ENCODE results near the gene F10.

Gene F10

GRCh38 chr13:113135281-113135760 is 12.7 kb downstream of the F10 start:
- Histone ChIP-seq H3K4me3 (ENCODE audit: insufficient read length, low read depth) (no peak overlapping the region), H3K36me3 (ENCODE audit: insufficient read depth, insufficient read length, low read length) (no peaks in the 10 kb centered on the region), H3K9ac (ENCODE audit: insufficient read length, low read depth) (no peak overlapping the region), H3K9me3 (ENCODE audit: insufficient read depth, low read length) (no peaks in the 10 kb centered on the region), H3K27me3 (ENCODE audit: insufficient read depth, insufficient read length) (peaks cover 4% of the 10 kb centered on the region), H3K4me1 (ENCODE audit: insufficient read depth, insufficient read length) (no peaks in the 10 kb centered on the region)
- DNase-seq (ENCODE audit: low read depth, low spot score): no peak
- TF ChIP-seq SUZ12 (IDR thresholded peaks at IDR 0.05; ENCODE audit: extremely low read depth, insufficient read depth, insufficient read length) (no peak), ZNF274 (IDR thresholded peaks at IDR 0.05; ENCODE audit: low read depth, low read length) (no peak), YY1 (IDR thresholded peaks at IDR 0.05; ENCODE audit: insufficient read depth, insufficient read length) (no peak)

GRCh38 chr13:113137691-113138298 is 15.2 kb downstream of the F10 start:
- H3K9ac ChIP-seq (ENCODE audit: insufficient read length, low read depth): no peak overlapping the region

GRCh38 chr13:113138792-113139551 is 16.4 kb downstream of the F10 start:
- Histone ChIP-seq H3K4me3 (ENCODE audit: insufficient read length, low read depth) (no peak overlapping the region), H3K27me3 (ENCODE audit: insufficient read depth, insufficient read length) (no peaks in the 10 kb centered on the region)
- DNase-seq (ENCODE audit: low read depth, low spot score): no peak

More at GRCh38 chr13:113137691-113138298, 15.2 kb downstream of the F10 start:
- Histone ChIP-seq H3K4me1 (ENCODE audit: insufficient read depth, insufficient read length) (no peaks in the 10 kb centered on the region), H3K27me3 (ENCODE audit: insufficient read depth, insufficient read length) (no peaks in the 10 kb centered on the region), H3K9me3 (ENCODE audit: insufficient read depth, low read length) (no peaks in the 10 kb centered on the region), H3K36me3 (ENCODE audit: insufficient read depth, insufficient read length, low read length) (no peaks in the 10 kb centered on the region), H3K4me3 (ENCODE audit: insufficient read length, low read depth) (no peak overlapping the region)
- TF ChIP-seq SUZ12 (IDR thresholded peaks at IDR 0.05; ENCODE audit: extremely low read depth, insufficient read depth, insufficient read length): no peak
- no peak for TF ChIP-seq ZNF274 (IDR thresholded peaks at IDR 0.05; ENCODE audit: low read depth, low read length)
- TF ChIP-seq YY1 (IDR thresholded peaks at IDR 0.05; ENCODE audit: insufficient read depth, insufficient read length): no peak
- no peak for DNase-seq (ENCODE audit: low read depth, low spot score)

GRCh38 chr13:113139577-113139976 is 17.0 kb downstream of the F10 start:
- TF ChIP-seq SUZ12 (IDR thresholded peaks at IDR 0.05; ENCODE audit: extremely low read depth, insufficient read depth, insufficient read length): no peak
- no peak for TF ChIP-seq ZNF274 (IDR thresholded peaks at IDR 0.05; ENCODE audit: low read depth, low read length)
- no peak for TF ChIP-seq YY1 (IDR thresholded peaks at IDR 0.05; ENCODE audit: insufficient read depth, insufficient read length)
- Histone ChIP-seq H3K9me3 (ENCODE audit: insufficient read depth, low read length) (no peaks in the 10 kb centered on the region), H3K27me3 (ENCODE audit: insufficient read depth, insufficient read length) (no peaks in the 10 kb centered on the region), H3K36me3 (ENCODE audit: insufficient read depth, insufficient read length, low read length) (no peaks in the 10 kb centered on the region), H3K4me3 (ENCODE audit: insufficient read length, low read depth) (no peak overlapping the region), H3K4me1 (ENCODE audit: insufficient read depth, insufficient read length) (peaks cover 11% of the 10 kb centered on the region), H3K9ac (ENCODE audit: insufficient read length, low read depth) (no peak overlapping the region)
- no peak for DNase-seq (ENCODE audit: low read depth, low spot score)

More at GRCh38 chr13:113138792-113139551, 16.4 kb downstream of the F10 start:
- Histone ChIP-seq H3K4me1 (ENCODE audit: insufficient read depth, insufficient read length) (peaks cover 8% of the 10 kb centered on the region), H3K9me3 (ENCODE audit: insufficient read depth, low read length) (no peaks in the 10 kb centered on the region), H3K36me3 (ENCODE audit: insufficient read depth, insufficient read length, low read length) (no peaks in the 10 kb centered on the region), H3K9ac (ENCODE audit: insufficient read length, low read depth) (no peak overlapping the region)
- TF ChIP-seq YY1 (IDR thresholded peaks at IDR 0.05; ENCODE audit: insufficient read depth, insufficient read length) (no peak), SUZ12 (IDR thresholded peaks at IDR 0.05; ENCODE audit: extremely low read depth, insufficient read depth, insufficient read length) (no peak), ZNF274 (IDR thresholded peaks at IDR 0.05; ENCODE audit: low read depth, low read length) (no peak)

- Histone ChIP-seq H3K4me3 (ENCODE audit: insufficient read length, low read depth) (no peak overlapping the region), H3K27me3 (ENCODE audit: insufficient read depth, insufficient read length) (no peaks in the 10 kb centered on the region), H3K9me3 (ENCODE audit: insufficient read depth, low read length) (no peaks in the 10 kb centered on the region), H3K36me3 (ENCODE audit: insufficient read depth, insufficient read length, low read length) (no peaks in the 10 kb centered on the region), H3K4me1 (ENCODE audit: insufficient read depth, insufficient read length) (peaks cover 11% of the 10 kb centered on the region), H3K9ac (ENCODE audit: insufficient read length, low read depth) (no peak overlapping the region)
- no peak for TF ChIP-seq YY1 (IDR thresholded peaks at IDR 0.05; ENCODE audit: insufficient read depth, insufficient read length)
- TF ChIP-seq SUZ12 (IDR thresholded peaks at IDR 0.05; ENCODE audit: extremely low read depth, insufficient read depth, insufficient read length): no peak
- no peak for TF ChIP-seq ZNF274 (IDR thresholded peaks at IDR 0.05; ENCODE audit: low read depth, low read length)
- DNase-seq (ENCODE audit: low read depth, low spot score): no peak
These were observed 18.3 kb downstream of the F10 start for GRCh38 chr13:113140677-113141600.

- H3K4me1 ChIP-seq (ENCODE audit: insufficient read depth, insufficient read length): peaks cover 11% of the 10 kb centered on the region
- H3K27me3 ChIP-seq (ENCODE audit: insufficient read depth, insufficient read length): no peaks in the 10 kb centered on the region
- no peaks in the 10 kb centered on the region for H3K36me3 ChIP-seq (ENCODE audit: insufficient read depth, insufficient read length, low read length)
These were observed 19.0 kb downstream of the F10 start for GRCh38 chr13:113141601-113141970.

More at GRCh38 chr13:113141601-113141970, 19.0 kb downstream of the F10 start:
- Histone ChIP-seq H3K9ac (ENCODE audit: insufficient read length, low read depth) (no peak overlapping the region), H3K9me3 (ENCODE audit: insufficient read depth, low read length) (no peaks in the 10 kb centered on the region), H3K4me3 (ENCODE audit: insufficient read length, low read depth) (no peak overlapping the region)
- DNase-seq (ENCODE audit: low read depth, low spot score): no peak
- TF ChIP-seq YY1 (IDR thresholded peaks at IDR 0.05; ENCODE audit: insufficient read depth, insufficient read length) (no peak), ZNF274 (IDR thresholded peaks at IDR 0.05; ENCODE audit: low read depth, low read length) (no peak), SUZ12 (IDR thresholded peaks at IDR 0.05; ENCODE audit: extremely low read depth, insufficient read depth, insufficient read length) (no peak)

Data from NT2/D1 (cell line).